Measurements from ENCODE around the gene RABGAP1.

RABGAP1 gene

GRCh38 chr9:123115146-123115913 lies 174.5 kb downstream of the RABGAP1 start:
- DNase-seq = no peak

- DNase-seq = no peak
Measured at GRCh38 chr9:123116036-123116435, 175.2 kb downstream of the RABGAP1 start.

- DNase-seq = no peak
Measured at GRCh38 chr9:123119566-123119965, 178.7 kb downstream of the RABGAP1 start.

GRCh38 chr9:123120131-123120530 lies 179.3 kb downstream of the RABGAP1 start:
- no peak for DNase-seq

- no peak for DNase-seq
Measured at GRCh38 chr9:123120953-123121352, 180.1 kb downstream of the RABGAP1 start.

GRCh38 chr9:123121457-123121856 lies 180.6 kb downstream of the RABGAP1 start:
- DNase-seq = no peak

- no peak for DNase-seq
Measured at GRCh38 chr9:123127512-123128075, 186.8 kb downstream of the RABGAP1 start.

- no peak for DNase-seq
Measured at GRCh38 chr9:123128591-123128990, 187.8 kb downstream of the RABGAP1 start.

- DNase-seq = no peak
Measured at GRCh38 chr9:123129423-123129822, 188.6 kb downstream of the RABGAP1 start.

GRCh38 chr9:123131258-123131657 lies 190.4 kb downstream of the RABGAP1 start:
- no peak for DNase-seq

GRCh38 chr9:123131993-123132392 lies 191.2 kb downstream of the RABGAP1 start:
- no peak for DNase-seq

GRCh38 chr9:123132696-123133095 lies 191.9 kb downstream of the RABGAP1 start:
- no peak for DNase-seq

- no peak for DNase-seq
Measured at GRCh38 chr9:123135430-123135829, 194.6 kb downstream of the RABGAP1 start.

- DNase-seq = no peak
Measured at GRCh38 chr9:123138163-123138562, 197.3 kb downstream of the RABGAP1 start.

- DNase-seq = no peak
Measured at GRCh38 chr9:123149067-123149466, 208.2 kb downstream of the RABGAP1 start.

GRCh38 chr9:123150708-123151503 lies 210.1 kb downstream of the RABGAP1 start:
- DNase-seq = no peak
